Activated CD4-positive, alpha-beta T cell treated with anti-CD3 and anti-CD28 coated beads, Interleukin-2, amount 10 ng/mL, durations not matched to agents 24 days and 14 days (primary cell): ENCODE measurements around the gene TNNT2. TPM values are rescaled to one million over a fixed set of nuclear protein-coding genes. Genes with fewer than 3 reads are reported as not detected.

Experiments used
- DNase-seq: peaks from one replicate; pipeline ENCODE4 v3.0.0; 2022
- H3K27ac Mint-ChIP-seq: one replicate; pipeline ENCODE4 v1.8.0; 2022; ENCODE audit warnings: mild to moderate bottlenecking, mixed read lengths
- H3K27me3 Mint-ChIP-seq: one replicate; pipeline ENCODE4 v1.8.0; 2022; ENCODE audit warnings: mixed read lengths
- H3K36me3 Mint-ChIP-seq: one replicate; pipeline ENCODE4 v1.8.0; 2022; ENCODE audit warnings: low read depth, mild to moderate bottlenecking, mixed read lengths
- H3K4me1 Mint-ChIP-seq: one replicate; pipeline ENCODE4 v1.8.0; 2021; ENCODE audit warnings: mixed read lengths
- H3K4me3 Mint-ChIP-seq: one replicate; pipeline ENCODE4 v1.8.0; 2022; ENCODE audit warnings: mild to moderate bottlenecking, moderate library complexity, mixed read lengths
- H3K9me3 Mint-ChIP-seq: one replicate; pipeline ENCODE4 v1.8.0; 2021; ENCODE audit warnings: mixed read lengths
- intact Hi-C: fragments of 100-400 bp; cut with micrococcal nuclease; formaldehyde crosslinking; loops from one replicate; pipeline ENCODE4 v1.15.1; 2023
- total RNA-seq: library from RNA; stranded (reverse); gene quantifications from 2 replicates; pipeline ENCODE4 v1.2.3, GENCODE V29; 2022

TNNT2 gene
- total RNA-seq, 1 donor from 2014 or later, result not detected

- Mint-ChIP-seq H3K9me3 (no peaks in the 10 kb centered on the region), H3K27ac (no peak overlapping the region), H3K36me3 (no peaks in the 10 kb centered on the region), H3K4me1 (peaks cover 4% of the 10 kb centered on the region), H3K4me3 (no peak overlapping the region), H3K27me3 (peaks cover 17% of the 10 kb centered on the region)
- intact Hi-C loops, result no loop called here
- DNase-seq, result no peak
These were observed 67.1 kb downstream of the TNNT2 start for GRCh38 chr1:201310251-201310985.

- Mint-ChIP-seq H3K4me3 (no peak overlapping the region), H3K27me3 (peaks cover 17% of the 10 kb centered on the region), H3K27ac (no peak overlapping the region), H3K9me3 (no peaks in the 10 kb centered on the region), H3K36me3 (no peaks in the 10 kb centered on the region), H3K4me1 (peaks cover 4% of the 10 kb centered on the region)
- intact Hi-C loops, result no loop called here
- DNase-seq, result no peak
These were observed 68.1 kb downstream of the TNNT2 start for GRCh38 chr1:201309416-201309815.

Other genes with a start within 250 kb of the TNNT2 start
- 11.3 and 13.5 TPM in 2 replicates for gene TMEM9, start 223.2 kb downstream of the TNNT2 start, total RNA-seq
- gene IGFN1, start 186.9 kb downstream of the TNNT2 start, total RNA-seq, result not detected in 2 replicates
- gene PKP1, start 94.2 kb downstream of the TNNT2 start, total RNA-seq, result not detected in 2 replicates
- gene LAD1, start 21.6 kb upstream of the TNNT2 start, total RNA-seq, result not detected in 2 replicates
- not detected in 2 replicates for gene TNNI1, start 44.0 kb upstream of the TNNT2 start, total RNA-seq
- gene PHLDA3, start 91.5 kb upstream of the TNNT2 start, total RNA-seq, result 11.7 and 12.0 TPM in 2 replicates
- gene CSRP1, start 129.4 kb upstream of the TNNT2 start, total RNA-seq, result 59.0 and 60.6 TPM in 2 replicates
- 0.40 and 1.1 TPM in 2 replicates for gene NAV1, start 161.4 kb upstream of the TNNT2 start, total RNA-seq